Endothelial cell (in vitro differentiated cells): ENCODE data around the gene BCDIN3D. TPM values are rescaled to one million over a fixed set of nuclear protein-coding genes. Genes with fewer than 3 reads are reported as not detected.

ENCODE experiments used
- DNase-seq: peaks from one replicate; pipeline ENCODE4 v3.0.0; 2021; ENCODE audit warnings: low spot score
- H3K27ac Mint-ChIP-seq: one replicate; pipeline ENCODE4 v1.8.0; 2021; ENCODE audit warnings: mixed read lengths, inconsistent platforms; ENCODE audit not compliant: unreplicated experiment
- H3K27me3 Mint-ChIP-seq: one replicate; pipeline ENCODE4 v1.8.0; 2021; ENCODE audit warnings: mild to moderate bottlenecking, moderate library complexity, mixed read lengths, inconsistent platforms; ENCODE audit not compliant: unreplicated experiment
- H3K36me3 Mint-ChIP-seq: one replicate; pipeline ENCODE4 v1.8.0; 2021; ENCODE audit warnings: mild to moderate bottlenecking, low read depth, mixed read lengths, inconsistent platforms; ENCODE audit not compliant: unreplicated experiment
- H3K4me1 Mint-ChIP-seq: one replicate; pipeline ENCODE4 v1.8.0; 2021; ENCODE audit warnings: mild to moderate bottlenecking, mixed read lengths, inconsistent platforms; ENCODE audit not compliant: unreplicated experiment
- H3K4me3 Mint-ChIP-seq: one replicate; pipeline ENCODE4 v1.8.0; 2021; ENCODE audit warnings: mild to moderate bottlenecking, mixed read lengths, inconsistent platforms; ENCODE audit not compliant: unreplicated experiment
- H3K9me3 Mint-ChIP-seq: one replicate; pipeline ENCODE4 v1.8.0; 2021; ENCODE audit warnings: mixed read lengths, inconsistent platforms; ENCODE audit not compliant: unreplicated experiment
- total RNA-seq: library from RNA; stranded (reverse); fragmentation: NEBNext Ultra II Directional; extraction: Animal tissue kit (Norgen Biotek cat#: 25700); gene quantifications from one replicate; pipeline ENCODE4 v1.2.1, GENCODE V29; 2021; ENCODE audit not compliant: unreplicated experiment
- TF ChIP-seq, protein P1 (sequence below): fragments of 200-600 bp; sonication (generic); IDR thresholded peaks from one replicate; pipeline ENCODE4 v1.5.0; 2021; ENCODE audit warnings: antibody characterized with exemption; ENCODE audit not compliant: unreplicated experiment

BCDIN3D gene
- total RNA-seq, 1 donor from 2014 or later = 2.6 TPM

DNA sequence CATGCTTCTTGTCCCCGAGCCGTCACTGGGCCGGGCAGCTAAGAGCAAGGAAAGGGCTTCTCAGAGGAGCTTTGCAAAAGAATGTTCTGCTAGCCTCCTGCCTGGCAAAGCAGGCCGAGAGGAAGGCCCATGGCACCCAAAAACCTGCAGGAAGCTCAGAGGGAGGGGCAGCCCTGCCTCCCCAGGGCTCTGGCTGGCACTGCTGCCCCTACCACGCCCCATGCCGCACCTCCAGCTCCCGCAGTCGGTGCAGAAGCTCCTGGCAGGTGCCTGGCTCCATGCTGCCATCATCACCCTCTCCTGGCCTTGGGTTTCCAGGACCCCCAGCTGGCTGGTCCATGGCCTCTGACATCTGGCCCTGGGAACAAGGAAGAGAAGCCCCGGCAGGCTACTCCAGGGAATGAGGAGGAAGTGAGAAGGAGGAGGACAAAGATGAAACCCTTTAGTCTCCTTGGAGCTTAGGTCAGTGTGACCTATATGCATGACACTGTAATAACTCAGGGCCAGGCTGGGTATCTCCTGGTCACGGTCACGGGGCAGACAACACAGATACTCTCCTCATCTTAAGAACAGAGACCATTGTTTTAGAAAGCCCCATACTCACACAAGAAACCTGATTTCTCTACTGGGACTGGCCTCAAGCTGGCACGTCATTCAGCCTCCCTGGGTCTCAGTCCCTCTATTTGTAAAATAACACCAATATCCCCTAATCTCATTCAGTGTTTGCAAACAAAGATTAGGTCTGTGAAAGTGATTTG, 39.0 kb downstream of the BCDIN3D start:
- peaks cover 36% of the 10 kb centered on the region for H3K4me1 Mint-ChIP-seq
- no peak overlapping the region for H3K27ac Mint-ChIP-seq
- peaks cover 45% of the 10 kb centered on the region for H3K36me3 Mint-ChIP-seq
- no peak for DNase-seq
- no peak overlapping the region for H3K4me3 Mint-ChIP-seq
- H3K27me3 Mint-ChIP-seq = peaks cover 11% of the 10 kb centered on the region
- H3K9me3 Mint-ChIP-seq = no peaks in the 10 kb centered on the region
- TF ChIP-seq, protein P1, sequence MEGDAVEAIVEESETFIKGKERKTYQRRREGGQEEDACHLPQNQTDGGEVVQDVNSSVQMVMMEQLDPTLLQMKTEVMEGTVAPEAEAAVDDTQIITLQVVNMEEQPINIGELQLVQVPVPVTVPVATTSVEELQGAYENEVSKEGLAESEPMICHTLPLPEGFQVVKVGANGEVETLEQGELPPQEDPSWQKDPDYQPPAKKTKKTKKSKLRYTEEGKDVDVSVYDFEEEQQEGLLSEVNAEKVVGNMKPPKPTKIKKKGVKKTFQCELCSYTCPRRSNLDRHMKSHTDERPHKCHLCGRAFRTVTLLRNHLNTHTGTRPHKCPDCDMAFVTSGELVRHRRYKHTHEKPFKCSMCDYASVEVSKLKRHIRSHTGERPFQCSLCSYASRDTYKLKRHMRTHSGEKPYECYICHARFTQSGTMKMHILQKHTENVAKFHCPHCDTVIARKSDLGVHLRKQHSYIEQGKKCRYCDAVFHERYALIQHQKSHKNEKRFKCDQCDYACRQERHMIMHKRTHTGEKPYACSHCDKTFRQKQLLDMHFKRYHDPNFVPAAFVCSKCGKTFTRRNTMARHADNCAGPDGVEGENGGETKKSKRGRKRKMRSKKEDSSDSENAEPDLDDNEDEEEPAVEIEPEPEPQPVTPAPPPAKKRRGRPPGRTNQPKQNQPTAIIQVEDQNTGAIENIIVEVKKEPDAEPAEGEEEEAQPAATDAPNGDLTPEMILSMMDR = no peak

DNA sequence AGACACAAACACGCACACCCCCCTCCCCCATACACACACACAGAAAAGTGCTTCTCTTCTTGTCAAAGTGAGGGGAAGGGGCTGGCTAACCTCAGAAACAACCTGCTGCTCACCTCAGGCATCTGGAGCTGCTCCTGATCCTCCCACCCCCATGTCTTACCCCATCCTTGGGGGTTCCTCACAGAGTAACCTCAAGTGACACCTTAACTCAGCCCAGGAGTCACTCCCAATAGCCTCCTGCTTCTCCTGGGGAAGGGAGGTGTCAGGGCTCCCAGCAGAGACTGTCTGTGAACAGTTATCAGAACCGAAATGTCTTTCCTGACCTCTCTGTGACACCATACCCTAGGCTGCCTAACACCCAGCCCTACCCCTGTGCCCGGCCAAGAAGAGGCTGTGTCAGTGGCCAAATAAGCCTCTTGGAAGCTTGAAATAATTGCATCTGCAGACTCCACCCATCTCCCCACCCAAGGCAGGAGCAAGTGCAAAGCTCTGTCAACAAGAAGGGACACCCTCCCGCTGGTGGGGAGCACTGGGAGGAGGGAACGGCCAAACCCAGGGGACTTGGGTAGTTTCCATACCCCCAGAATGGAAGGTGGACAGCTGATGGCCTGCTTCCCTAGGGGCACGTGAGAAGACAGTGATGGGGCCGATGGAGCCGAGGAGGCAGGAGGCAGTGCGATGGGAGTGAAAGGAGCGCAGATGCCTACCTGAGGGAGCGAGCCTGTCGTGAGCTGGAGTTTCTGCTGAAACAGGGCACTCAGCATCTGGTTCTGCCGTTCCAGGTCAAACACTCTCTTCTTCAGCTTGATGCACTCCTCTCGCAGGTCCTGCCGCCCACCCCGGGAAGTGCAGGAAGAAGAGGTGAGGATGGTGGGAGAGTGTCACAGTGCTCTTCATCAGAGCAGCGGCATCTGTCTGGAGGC, 41.5 kb downstream of the BCDIN3D start:
- Mint-ChIP-seq H3K36me3 (peaks cover 47% of the 10 kb centered on the region), H3K4me1 (peaks cover 11% of the 10 kb centered on the region), H3K4me3 (no peak overlapping the region), H3K27me3 (peaks cover 7% of the 10 kb centered on the region), H3K9me3 (no peaks in the 10 kb centered on the region), H3K27ac (no peak overlapping the region)
- TF ChIP-seq, protein P1 = no peak
- DNase-seq = no peak

DNA sequence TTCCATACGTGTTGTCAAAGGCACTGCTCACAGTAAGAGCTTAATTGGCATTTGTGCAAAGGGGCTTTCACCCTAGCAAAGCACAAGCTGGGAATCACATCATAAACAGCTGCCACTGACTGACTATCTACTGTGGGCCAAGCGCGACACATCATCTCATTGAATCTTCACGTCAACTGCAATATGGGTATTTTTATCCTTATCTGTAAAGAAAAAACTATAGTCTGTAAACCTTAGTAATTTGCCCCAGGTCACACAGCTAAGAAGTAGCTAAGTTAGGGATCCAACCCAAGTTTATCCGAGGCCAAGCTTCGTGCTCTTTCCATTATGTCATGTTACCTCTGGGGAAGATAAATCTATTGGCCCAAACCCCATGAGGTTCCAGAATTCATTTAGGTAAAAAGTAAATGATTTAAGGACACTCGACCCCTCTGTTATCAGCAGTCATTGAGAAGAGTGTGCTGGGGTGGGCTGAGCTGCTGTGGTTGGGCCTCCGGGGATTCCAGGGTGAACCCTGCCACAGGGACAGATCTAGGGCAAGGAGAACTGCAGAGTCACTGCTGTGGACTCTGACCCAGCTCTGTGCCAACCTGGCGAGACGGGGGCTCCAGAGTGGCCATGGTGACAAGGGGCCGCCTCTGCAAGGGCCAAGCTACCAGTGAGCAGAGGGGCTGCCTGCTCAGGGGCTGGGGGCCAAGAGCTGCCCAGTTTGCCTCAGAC, 42.3 kb downstream of the BCDIN3D start:
- no peak for DNase-seq
- no peaks in the 10 kb centered on the region for H3K9me3 Mint-ChIP-seq
- TF ChIP-seq, protein P1 = no peak
- H3K27me3 Mint-ChIP-seq = peaks cover 8% of the 10 kb centered on the region
- no peak overlapping the region for H3K27ac Mint-ChIP-seq
- H3K4me1 Mint-ChIP-seq = peaks cover 4% of the 10 kb centered on the region
- H3K36me3 Mint-ChIP-seq = peaks cover 40% of the 10 kb centered on the region
- H3K4me3 Mint-ChIP-seq = peak overlapping the region; percentile 65

DNA sequence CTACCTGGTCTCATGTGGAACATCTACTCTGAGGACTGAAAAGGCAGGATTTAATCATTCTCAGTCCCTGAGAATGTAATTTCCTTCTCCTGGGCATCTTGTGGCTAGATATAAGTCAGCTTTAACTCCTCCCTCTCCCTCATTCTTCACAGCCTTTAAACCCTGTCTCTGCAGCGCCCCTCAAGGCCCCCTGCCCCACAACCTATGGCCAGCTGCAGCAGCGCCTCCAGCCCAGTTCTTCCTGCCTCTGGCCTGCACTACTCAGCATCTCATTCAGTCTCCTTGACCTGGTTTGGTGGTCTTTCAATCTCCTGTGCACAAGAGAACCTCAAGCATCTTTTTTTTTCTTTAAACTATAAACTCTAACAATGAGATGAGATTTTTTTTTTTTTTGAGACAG, 44.0 kb downstream of the BCDIN3D start:
- TF ChIP-seq, protein P1 = no peak
- peak overlapping the region; percentile 21 for H3K27ac Mint-ChIP-seq
- H3K27me3 Mint-ChIP-seq = peaks cover 12% of the 10 kb centered on the region
- H3K4me1 Mint-ChIP-seq = peaks cover 4% of the 10 kb centered on the region
- H3K4me3 Mint-ChIP-seq = no peak overlapping the region
- peaks cover 29% of the 10 kb centered on the region for H3K36me3 Mint-ChIP-seq
- DNase-seq = no peak
- H3K9me3 Mint-ChIP-seq = no peaks in the 10 kb centered on the region
